CD4-positive, alpha-beta T cell treated with Interferon alpha-2 for 1 hour (primary cell): ENCODE data around the gene POLN.
"Not testable (repeated sequence)": the region's sequence is repeated elsewhere in the genome, so short reads cannot be mapped to it uniquely, and the experiment has no call there.

ENCODE experiments used
- DNase-seq, 2 donors: peaks; one replicate each; pipeline ENCODE4 v3.0.0-alpha.2; 2020 to 2022

Gene POLN

DNA sequence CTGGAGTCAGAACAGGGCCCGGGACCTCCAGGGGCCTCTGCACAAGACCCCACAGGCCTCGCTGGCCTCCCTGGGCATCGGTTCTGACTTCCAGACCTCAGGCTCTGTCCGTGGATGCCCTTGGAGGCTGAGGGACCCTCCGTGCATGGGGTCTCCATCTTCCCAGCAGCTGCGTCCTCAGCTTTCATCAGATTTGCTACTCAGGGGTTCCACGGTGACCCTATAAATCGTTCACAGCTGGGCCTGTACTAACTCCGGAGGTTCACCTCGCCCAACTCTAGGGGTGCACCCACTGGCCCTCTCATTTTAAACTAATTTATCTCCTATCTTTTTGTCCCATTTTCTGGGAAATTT lies 33.1 kb upstream of the POLN start:
- DNase-seq: not testable (repeated sequence)

DNA sequence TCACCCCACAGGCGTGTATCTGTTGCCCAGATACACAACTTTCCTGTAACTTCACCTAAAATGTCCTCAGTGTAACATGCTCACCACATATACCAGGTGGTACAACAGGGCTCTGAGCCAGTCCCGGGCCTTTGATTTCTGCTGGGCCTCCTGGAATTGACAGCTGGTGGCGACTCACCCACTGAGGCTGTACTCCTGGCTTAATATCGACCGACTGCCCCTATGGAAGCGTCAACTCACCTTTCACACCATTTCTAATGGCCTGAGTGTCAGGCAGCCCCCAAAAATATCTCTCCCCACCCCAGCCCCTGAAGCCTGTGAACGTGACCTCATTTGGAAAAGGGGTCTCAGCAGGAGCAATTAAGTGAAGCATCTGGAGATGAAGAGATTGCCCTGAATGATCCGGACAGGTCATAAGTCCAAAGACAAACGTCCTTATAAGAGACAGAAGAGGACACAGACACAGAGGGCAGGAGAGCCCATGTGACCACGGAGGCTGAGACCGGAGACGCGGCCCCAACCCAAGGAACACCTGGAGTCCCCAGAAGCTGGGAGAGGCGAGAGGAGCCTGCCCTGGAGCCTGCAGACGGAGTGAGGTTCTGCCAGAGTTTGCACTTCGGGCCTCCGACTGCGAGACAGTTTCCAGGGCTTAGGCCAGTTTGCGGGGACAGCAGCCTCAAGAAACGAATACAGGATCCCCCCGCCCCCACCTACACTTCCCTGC lies 32.6 kb upstream of the POLN start:
- DNase-seq: no peak

DNA sequence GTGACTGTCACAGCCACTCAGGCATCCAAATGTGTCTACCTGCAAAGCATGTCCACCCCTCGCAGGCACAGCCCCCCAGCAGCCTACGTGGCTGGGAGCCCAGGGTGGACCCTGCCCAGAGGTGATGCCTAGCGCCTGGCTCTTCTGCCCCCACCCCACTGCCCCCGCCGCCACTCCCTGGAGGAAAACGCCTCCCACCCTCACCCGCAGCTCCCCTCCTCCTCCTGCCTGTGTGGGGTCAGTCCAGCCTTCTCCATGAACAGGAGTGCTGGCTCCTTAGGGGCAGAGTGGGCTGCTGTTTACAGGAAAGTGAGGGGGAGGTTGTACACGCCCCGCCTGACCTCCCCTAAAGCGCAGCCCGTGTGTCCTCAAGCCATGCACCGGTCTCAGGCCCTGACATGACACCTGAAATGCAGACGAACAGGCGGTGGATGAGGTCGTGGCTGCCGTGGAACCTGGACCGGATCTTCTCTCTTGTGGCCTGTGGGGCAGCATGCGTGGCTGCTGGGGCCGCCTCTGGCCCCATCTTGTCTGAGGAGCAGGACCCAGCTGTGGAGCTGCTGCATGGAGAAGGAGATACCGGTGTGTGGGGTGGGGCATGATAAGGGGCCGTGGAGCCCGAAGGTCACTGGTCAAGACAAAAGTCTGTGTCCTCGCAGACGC lies 31.9 kb upstream of the POLN start:
- no peak for DNase-seq

DNA sequence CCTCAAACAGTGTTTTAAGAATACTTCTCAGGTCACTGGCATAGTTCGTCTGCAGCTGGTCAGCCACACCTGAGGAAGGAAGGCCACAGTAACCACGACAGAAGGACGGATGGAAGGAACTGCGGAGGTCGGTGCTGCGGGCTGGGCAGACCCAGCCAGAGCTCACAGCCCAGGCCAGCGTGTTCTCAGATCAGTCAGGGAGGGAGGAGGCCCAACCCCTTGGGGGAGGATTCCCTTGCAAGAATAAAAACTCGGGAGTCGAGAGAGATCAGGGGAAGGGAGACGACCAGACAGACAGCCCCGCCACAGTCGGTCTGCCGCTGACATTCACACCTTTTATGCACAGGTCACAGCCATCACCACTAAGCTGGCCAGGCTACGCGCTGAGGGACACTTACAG lies 31.3 kb upstream of the POLN start:
- no peak for DNase-seq

DNA sequence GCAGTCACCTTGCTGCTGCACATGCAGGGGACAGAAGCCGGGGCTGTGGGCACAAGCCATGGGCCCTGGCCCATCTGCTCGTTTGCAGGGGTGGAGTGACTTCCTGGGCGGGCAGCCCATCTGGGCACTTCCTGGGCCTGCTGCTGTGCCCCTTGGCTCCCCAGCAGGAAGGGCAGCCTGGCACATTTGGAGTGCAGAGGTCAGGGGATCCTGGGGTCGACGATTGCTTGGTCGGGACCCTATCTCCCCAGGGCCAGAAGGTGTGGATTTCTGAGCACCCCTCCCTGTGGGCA lies 30.9 kb upstream of the POLN start:
- DNase-seq: no peak

DNA sequence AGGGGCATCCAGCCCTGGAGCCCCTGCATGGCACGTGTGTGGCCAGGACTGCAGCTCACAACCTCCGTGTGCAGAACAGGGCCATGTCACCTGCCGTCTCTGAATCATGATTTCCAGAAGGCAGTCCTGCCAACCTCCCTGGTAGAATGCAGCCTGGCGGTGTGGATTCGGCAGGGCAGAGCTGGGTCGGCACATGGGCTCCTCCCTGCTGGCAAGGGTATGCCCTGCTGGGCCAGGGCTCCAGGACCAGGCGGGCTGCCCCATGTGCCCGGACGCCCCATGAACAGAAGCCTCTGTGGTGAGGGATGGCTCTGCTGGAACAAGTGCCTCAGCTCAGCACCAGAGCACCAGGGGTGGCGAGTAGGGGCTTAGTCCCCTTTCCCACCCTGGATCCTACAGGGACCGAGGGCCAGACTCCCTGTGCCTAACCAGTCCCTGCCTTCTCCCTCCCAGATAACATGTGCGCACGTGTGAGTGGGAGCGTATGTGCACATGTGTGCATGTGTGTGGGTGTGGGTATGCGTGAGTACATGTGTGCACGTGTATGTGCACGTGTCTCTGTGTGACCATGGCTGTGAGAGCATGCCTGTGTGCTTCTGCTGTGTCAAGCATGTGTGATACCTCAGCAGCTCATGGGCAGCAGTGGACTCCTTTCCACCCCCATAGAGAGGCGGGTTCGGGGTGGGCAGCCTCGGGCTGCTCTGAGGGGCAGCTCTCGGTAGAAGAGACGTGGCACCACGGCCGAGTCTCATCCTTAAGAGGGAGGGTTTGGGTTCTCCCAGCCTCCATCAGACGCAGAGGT lies 30.3 kb upstream of the POLN start:
- DNase-seq: no peak

DNA sequence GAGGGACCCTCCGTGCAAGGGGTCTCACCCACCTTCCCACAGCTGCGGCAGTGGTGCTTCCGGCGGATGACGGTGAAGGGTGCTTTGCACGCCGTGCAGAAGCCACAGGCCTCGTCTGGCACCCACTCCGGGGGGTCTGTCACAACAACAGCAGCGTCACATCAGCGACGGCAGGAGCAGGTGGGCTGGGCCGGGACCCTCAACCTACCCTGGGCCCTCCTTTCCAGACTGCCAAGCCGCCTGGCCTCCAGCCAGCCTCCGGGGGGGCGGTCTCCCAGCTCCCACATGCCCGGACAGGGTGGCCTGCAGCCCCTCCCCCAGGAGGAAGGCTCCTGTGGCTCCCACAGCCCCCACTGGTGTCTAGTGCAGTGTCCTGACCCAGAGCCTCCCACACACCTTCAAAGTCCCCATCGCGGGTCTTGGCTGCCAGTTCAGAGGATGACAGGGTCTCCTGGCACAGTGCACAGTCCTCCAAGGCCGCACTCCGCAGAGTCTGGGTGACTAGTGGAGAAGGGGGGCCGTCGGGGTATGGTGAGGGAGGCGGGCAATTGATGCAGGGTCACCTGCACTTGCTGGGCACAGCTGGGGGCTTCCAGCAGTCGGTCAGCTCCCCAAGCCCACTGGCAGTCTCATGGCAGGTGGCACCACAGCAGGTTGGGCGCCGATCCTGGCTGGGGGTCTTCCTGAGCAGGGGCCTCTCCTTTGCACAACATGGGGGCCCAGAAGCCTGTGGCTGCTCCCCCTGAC lies 29.5 kb upstream of the POLN start:
- no peak for DNase-seq

DNA sequence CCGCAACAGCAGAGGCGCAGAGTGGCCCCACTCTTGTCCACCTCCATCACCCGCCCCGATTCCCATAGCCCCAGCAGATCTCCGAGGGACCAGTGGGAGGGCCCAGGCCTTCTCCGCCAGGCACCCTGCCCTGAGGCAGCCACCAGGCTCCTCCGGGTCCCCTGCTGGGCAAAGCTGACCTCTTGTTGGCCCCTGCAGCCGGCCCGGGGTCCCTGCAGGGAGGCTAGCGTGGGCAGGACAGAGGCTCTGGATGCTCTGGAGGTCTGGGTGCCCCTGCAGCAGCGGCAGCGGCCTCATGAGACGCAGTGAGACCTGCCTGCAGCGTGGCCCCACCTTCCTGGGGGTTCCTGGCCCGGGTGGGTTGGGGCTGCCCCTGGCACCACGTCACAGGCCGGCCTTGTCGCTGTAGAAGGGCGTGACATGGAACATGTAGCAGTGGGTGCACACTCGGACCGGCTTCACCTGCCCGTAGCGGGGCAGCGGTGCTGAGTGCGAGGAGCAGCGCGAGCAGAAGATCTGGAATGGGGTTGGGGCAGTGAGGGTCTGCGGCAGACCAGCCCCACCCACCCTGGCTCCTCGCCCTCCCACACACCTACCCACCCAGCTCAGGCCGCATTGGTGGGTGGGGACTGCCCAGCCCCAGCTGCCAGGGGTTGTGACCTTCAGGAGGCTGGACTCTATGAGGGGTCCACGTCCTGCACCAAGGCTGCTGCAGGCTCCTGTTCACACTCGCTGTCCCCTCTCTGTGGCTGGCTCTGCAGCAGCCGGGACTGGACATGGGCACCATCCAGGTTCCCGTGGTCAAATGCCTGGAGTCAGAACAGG lies 28.6 kb upstream of the POLN start:
- DNase-seq: no peak

DNA sequence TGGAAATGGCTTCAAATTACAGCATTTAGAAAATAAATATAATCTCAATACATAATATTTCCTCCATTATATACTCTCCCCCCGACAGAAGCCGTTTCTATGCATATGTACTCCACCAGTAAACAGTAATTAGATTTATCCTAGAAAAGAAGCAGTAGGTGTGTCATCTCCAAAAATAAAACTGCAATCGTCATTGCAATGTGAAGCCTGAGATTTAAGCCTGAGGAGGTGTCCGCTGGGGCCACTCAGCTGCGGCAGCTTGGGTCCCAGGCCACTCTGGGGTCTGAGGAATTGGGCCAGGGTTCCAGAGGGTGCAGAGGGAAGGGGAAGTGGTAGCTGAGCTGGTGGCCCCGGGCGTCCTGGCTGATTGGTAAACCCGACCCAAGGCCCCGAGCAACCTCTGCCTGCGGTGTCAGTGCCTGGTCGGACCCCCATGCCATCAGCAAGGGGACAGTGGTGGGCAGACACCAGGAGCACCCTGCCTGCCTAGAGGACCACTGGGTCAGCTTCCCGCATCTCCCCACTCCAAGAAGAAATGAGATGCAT lies 27.8 kb upstream of the POLN start:
- no peak for DNase-seq

DNA sequence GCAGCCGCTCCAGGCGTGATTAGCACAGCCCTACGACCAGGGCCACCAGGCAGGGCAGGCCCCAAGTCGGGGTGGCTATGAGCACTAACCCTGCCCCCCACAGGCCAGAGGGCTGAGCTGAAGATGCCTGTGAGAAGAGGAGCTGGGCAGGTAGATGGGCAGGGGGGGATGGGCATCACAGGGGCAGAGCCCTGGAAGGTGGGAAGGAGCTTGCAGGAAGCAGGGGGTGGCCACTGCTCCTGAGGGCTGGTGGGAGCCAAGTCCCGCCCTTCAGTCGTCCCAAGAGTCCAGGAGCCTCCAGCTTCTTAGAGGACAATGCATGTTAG lies 27.2 kb upstream of the POLN start:
- DNase-seq: no peak

DNA sequence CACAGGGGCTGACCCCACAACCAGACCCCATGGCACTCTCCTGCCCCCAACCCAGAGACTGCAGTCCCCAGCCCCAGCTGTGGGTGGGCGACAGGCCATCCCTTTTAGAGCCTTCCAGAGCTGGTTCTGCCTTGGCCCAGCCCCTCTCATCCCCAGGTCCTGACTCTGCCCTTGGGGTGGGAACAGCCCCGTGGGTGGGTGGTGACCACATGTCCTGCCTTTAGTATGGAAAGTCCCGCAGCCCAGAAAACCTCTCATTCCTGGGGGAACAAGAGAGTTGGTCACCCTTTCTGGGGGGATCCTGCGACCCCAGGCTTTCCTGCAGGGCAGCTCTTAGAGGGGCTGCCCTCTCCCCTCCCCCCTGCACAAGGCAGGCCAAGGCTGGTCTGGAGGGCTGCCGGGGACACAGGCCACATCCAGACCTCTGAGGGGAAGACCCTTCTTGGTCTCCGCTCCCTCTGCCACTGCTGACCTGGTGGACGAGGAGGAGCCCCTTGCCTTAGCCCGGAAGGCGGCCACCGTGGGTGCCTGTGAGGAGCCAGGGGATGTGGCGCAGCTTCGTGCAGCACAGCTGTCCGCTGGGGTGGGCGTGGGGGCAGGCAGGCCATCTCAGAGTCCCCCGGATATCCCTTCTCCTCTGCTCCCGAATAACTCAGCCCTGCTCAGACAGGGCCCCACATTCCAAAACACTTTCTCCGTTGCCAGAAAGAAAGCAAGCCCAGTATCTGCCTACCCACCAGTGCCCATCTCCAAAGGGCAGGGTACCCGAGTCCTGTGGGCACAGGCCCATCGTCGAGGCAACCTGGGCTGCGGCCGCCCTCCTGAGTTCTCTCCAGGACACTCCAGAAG lies 26.7 kb upstream of the POLN start:
- DNase-seq: no peak

DNA sequence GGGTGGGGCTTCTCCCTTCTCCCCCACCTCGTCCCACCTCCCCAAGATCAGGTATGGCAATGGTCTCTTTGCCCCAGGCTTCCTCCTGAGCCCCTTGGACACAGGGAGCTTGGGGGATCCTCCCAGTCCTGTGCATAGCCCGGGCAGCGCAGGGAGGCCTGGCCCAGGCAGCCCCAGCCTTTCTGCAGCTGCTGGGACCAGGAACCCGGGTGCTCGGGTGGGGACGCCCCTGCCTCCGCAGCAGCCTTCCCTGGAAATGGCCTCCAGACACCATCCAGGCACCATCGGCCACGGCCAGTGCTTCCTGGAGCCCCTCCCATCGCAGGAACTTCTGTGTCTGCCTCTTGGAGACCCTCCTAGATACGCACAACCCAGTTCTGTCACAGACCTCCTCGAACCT lies 25.9 kb upstream of the POLN start:
- DNase-seq: no peak

DNA sequence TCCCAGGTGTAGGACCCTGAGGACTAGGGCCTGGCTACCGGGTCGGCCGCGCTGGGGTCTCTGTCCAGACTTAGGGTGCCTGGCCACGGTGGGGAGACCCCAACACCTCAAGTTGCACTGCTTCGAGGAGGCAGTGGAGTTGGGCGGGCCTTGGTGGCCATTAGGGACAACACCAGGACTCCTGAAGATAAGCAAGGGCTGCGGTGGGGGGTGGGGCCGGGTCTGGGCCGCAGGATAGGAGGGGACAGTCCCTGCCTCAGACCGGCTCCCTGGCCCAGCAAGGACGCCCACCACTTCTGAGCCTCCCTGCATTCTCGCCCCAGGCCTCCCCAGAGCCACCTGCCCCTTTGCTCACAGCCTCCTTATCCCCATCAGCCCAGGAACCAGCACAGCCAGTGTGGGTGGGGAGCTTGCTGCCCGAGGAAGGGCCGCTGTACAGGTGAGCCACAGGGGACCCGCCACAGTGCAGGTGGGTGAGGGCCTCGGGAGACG lies 25.4 kb upstream of the POLN start:
- no peak for DNase-seq

DNA sequence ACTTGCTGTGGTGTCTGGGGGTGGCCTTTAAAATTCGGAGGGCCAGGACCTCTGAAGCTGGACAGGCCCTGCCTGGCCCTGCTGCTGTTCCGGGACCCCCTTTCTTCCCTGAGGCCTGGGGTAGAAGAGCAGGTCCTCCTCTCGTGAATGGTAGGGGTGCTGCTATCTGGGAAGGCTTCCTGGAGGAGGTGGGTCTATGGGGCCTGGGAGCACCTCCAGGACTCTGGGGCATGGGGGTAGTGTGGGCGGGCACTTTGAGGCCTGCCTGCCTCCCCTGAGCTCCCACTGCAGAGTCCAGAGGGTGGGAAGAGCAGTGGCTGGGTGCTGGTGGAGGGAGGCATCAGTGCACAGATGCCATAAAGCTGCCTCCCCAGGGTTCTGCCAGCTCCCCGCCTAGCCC lies 24.9 kb upstream of the POLN start:
- no peak for DNase-seq

DNA sequence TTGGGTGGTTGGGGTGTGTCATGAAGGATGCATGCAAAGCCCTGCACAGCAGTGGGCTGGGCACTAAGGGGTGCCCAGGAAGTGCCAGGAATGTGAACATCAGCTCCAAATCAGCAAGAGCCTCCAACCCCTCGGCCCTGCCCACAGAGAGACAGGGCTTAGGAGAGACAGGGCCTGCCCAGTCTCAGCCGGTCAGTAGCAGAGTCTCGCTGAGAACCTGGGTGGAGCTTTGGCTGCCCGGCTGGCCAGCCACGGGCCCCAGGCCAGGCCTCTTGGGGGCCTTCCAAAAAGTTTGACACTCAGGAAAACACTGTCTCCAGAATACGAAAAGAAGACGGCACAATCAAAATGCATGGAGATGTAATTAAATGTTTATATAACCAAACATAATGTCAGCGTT lies 24.3 kb upstream of the POLN start:
- DNase-seq: no peak

DNA sequence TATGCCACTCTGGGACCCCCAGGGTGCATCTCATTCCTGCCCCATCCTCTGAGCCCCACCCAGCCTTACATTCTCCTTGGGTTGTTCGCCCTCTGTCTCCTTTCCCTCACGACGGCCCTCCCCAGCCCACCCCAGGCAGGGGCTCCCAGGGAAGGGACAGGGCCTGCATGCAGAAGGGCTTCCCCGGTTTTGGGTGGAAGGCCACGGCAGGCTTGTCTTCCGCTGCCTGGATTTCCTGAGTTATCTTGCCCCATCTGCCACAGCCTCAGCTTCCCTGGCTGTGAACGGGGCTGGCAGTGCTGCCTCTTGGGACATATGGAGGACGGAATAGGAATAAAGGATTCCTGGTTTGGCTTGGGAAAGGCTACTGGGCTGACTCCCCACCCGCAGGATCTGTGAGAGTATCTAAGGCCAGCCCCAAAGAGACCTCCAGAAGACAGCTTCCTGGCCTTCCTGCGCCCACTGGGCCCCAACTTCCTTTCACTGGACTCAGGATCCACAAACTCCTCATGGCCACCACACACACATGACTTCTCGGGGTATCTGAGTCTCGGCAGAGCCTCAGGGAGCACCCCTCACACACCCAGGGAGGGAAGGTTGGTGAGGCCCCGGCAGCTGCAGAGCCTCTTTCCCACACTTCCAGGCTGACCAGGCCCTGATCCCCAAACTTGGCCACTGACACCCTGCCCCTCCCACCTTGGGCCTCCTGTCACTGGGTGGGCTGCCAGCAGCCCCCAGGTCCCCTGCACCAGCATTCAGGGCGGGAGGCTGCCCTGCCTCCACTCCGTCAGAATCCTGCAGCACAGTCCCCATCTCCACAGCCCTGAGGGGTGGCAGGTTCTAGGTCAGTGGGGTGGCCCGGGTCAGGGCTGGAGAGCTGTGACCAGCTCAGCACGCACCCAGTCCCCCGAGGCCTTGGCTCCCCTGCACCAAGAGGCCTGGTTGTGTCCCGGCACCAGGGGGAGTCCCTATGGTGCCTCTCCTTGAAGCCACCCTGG lies 23.5 kb upstream of the POLN start:
- DNase-seq: no peak

DNA sequence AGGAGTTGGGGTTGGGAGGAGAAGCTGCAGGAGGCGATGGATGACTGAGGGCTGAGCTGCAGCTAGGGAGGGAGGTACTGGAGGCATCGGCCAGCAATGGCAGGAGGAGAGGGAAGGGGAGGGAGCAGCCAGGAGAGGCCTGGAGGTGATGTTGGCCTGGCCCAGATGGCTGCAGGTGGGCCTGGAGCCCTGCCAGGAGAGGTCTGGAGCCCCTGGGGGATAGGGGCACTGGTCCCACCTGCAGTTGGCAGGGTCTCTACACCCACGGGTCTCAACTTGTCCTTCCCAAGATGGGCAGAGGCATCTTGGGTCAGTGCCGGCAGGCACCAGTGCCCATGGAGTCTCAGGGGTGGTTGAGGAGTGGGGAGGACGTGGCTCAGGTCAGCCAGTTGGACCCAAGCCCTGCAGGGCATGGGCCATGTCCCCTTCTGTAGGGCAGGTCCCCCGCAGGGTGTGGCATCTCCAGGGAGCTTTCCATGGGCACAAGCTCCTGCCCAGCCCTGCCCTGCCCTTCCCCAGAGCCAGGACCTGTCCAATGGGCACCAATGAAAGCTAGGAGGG lies 22.6 kb upstream of the POLN start:
- no peak for DNase-seq

DNA sequence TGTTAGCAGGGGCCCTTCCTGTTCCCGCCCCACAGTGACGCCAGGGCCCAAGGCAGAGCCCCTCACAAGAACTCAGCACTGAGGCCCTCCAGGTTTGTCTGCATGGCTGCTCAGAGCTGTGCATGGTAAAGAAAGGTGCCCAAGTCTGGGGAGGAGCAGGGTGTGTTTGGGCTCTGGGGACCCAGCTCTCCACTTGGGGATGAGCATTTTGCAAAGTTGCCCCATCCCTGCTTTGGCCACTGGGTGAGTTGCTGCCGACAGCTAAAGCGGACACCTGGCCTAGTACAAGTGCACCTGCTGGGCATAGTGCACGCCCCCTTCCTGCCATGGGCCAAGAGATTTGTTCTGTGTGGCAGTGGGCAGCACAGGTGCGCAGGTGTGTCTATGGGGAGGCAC lies 22.0 kb upstream of the POLN start:
- DNase-seq: no peak

DNA sequence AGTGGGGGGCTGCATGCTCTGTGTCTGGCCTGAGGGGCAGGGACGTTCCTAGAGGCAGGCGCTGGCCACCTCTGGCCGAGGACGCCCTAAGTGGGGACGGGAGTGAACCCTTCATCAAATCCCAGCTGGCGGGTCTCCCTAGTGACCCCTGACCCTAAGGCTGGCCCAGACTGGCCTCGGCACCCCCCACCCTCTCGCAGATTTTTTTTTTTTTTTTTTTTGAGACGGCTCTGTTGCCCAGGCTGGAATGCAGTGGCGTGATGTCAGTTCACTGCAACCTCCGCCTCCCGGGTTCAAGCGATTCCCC lies 21.0 kb upstream of the POLN start:
- no peak for DNase-seq
